ENCODE data around the gene PEBP1. TPM values are rescaled to one million over a fixed set of nuclear protein-coding genes. Genes with fewer than 3 reads are reported as not detected.

PEBP1 gene
- total RNA-seq, 1 donor from 2014 or later: 168 TPM

- no peak for FAIRE-seq
- TF ChIP-seq CTCF (IDR thresholded peaks at IDR 0.05; ENCODE audit: insufficient read depth, low read length, severe bottlenecking): no peak
- Histone ChIP-seq H3K4me3 (ENCODE audit: low read depth, low read length) (peak overlapping the region; percentile 94), H3K27me3 (ENCODE audit: control insufficient read depth, insufficient read depth, low read length) (no peaks in the 10 kb centered on the region), H3K36me3 (ENCODE audit: control insufficient read depth, insufficient read depth, low read length) (peaks cover 3% of the 10 kb centered on the region)
- DNase-seq (ENCODE audit: low read depth): no peak
Observed at GRCh38 chr12:118137148-118137678, 1.3 kb downstream of the PEBP1 start.

- no peak for FAIRE-seq
- H3K4me3 ChIP-seq (ENCODE audit: low read depth, low read length): no peak overlapping the region
- H3K27me3 ChIP-seq (ENCODE audit: control insufficient read depth, insufficient read depth, low read length): no peaks in the 10 kb centered on the region
- no peak for TF ChIP-seq CTCF (IDR thresholded peaks at IDR 0.05; ENCODE audit: insufficient read depth, low read length, severe bottlenecking)
- peaks cover 5% of the 10 kb centered on the region for H3K36me3 ChIP-seq (ENCODE audit: control insufficient read depth, insufficient read depth, low read length)
- DNase-seq (ENCODE audit: low read depth): no peak
Observed at GRCh38 chr12:118140825-118141224, 4.9 kb downstream of the PEBP1 start.

- no peaks in the 10 kb centered on the region for H3K27me3 ChIP-seq (ENCODE audit: control insufficient read depth, insufficient read depth, low read length)
- H3K36me3 ChIP-seq (ENCODE audit: control insufficient read depth, insufficient read depth, low read length): peaks cover 6% of the 10 kb centered on the region
- no peak for DNase-seq (ENCODE audit: low read depth)
- no peak for TF ChIP-seq CTCF (IDR thresholded peaks at IDR 0.05; ENCODE audit: insufficient read depth, low read length, severe bottlenecking)
- FAIRE-seq: no peak
- H3K4me3 ChIP-seq (ENCODE audit: low read depth, low read length): no peak overlapping the region
Observed at GRCh38 chr12:118144499-118144898, 8.6 kb downstream of the PEBP1 start.

GRCh38 chr12:118145113-118145797, 9.3 kb downstream of the PEBP1 start:
- Histone ChIP-seq H3K36me3 (ENCODE audit: control insufficient read depth, insufficient read depth, low read length) (peaks cover 4% of the 10 kb centered on the region), H3K4me3 (ENCODE audit: low read depth, low read length) (no peak overlapping the region), H3K27me3 (ENCODE audit: control insufficient read depth, insufficient read depth, low read length) (no peaks in the 10 kb centered on the region)
- TF ChIP-seq CTCF (IDR thresholded peaks at IDR 0.05; ENCODE audit: insufficient read depth, low read length, severe bottlenecking): no peak
- FAIRE-seq (no peak), DNase-seq (ENCODE audit: low read depth) (no peak)

- peaks cover 4% of the 10 kb centered on the region for H3K36me3 ChIP-seq (ENCODE audit: control insufficient read depth, insufficient read depth, low read length)
- no peaks in the 10 kb centered on the region for H3K27me3 ChIP-seq (ENCODE audit: control insufficient read depth, insufficient read depth, low read length)
- FAIRE-seq (no peak), DNase-seq (ENCODE audit: low read depth) (no peak)
- TF ChIP-seq CTCF (IDR thresholded peaks at IDR 0.05; ENCODE audit: insufficient read depth, low read length, severe bottlenecking): no peak
- H3K4me3 ChIP-seq (ENCODE audit: low read depth, low read length): no peak overlapping the region
Observed at GRCh38 chr12:118145798-118146156, 9.9 kb downstream of the PEBP1 start.

- Histone ChIP-seq H3K36me3 (ENCODE audit: control insufficient read depth, insufficient read depth, low read length) (peaks cover 2% of the 10 kb centered on the region), H3K27me3 (ENCODE audit: control insufficient read depth, insufficient read depth, low read length) (no peaks in the 10 kb centered on the region), H3K4me3 (ENCODE audit: low read depth, low read length) (no peak overlapping the region)
- FAIRE-seq: no peak
- no peak for DNase-seq (ENCODE audit: low read depth)
- TF ChIP-seq CTCF (IDR thresholded peaks at IDR 0.05; ENCODE audit: insufficient read depth, low read length, severe bottlenecking): no peak
Observed at GRCh38 chr12:118148287-118148686, 12.4 kb downstream of the PEBP1 start.

All from bronchial epithelial cell (primary cell).